22Rv1 (cell line): ENCODE results near the gene LARGE2.

Experiments used
- H3K27ac ChIP-seq: fragments of 450-650 bp; 2 replicates; pipeline ENCODE4 v1.5.1; 2017
- CTCF ChIP-seq: fragments of 450-650 bp; IDR thresholded peaks from 2 replicates; pipeline ENCODE4 v1.5.1; 2017; ENCODE audit warnings: mild to moderate bottlenecking
- ZFX ChIP-seq: fragments of 450-650 bp; IDR thresholded peaks from 2 replicates; pipeline ENCODE4 v1.6.1; 2017; ENCODE audit warnings: antibody characterized with exemption, borderline replicate concordance

LARGE2 gene

DNA sequence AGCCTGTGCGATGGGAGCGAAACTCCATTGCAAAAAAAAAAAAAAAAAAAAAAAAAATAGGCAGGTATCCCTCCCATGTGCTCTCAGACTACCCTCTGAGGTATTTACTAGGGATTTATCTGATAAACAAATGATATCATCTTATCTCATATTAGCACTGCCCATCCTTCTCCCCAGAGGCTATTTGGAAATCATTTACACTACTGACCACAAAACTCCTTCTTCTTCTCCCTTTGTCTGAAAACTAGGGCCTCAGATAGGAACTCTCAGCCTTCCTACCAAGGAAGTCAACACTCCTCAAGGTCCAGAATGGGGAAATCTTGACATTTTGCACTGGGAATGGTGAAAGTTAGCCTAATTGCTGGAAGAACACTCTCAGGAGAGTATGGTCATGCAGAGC is 46.4 kb downstream of the LARGE2 start:
- no peak for TF ChIP-seq ZFX
- TF ChIP-seq CTCF: no peak
- no peak overlapping the region for H3K27ac ChIP-seq

DNA sequence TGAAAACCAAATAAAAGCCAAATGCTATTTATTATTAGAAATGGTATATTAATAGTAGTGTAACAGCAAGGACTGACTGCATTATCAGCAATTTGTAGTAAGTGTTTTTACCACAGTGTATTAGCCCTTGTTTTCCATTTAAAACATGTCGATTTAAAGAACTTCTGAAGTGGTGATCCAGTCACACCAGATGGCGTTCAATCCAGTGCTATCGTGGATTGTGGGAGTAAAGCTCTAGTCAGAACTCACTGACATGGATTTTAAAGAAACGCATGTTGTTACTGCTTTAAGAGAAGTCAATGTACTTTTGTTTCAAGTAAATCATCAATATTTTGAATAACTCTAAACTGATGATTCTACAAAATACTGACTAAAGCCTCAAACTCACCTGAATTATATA is 51.1 kb downstream of the LARGE2 start:
- H3K27ac ChIP-seq: no peak overlapping the region
- TF ChIP-seq CTCF (no peak), ZFX (no peak)

DNA sequence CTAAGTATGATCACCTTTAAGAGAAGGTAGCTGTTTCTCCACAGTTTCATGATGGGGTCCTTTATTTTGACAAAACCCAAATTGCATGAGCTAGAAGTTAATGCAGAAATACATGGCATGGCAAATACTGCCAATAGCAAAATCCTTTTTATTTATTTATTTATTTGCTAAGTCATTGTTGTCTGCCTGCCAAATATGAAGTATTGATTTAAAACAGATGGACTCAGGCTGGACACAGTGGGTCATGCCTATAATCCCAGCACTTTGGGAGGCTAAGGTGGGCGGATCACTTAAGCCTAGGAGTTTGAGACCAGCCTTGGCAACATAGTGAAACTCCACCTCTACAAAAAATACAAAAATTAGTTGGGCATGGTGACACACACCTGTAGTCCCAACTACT is 52.4 kb downstream of the LARGE2 start:
- no peak for TF ChIP-seq CTCF
- TF ChIP-seq ZFX: no peak
- no peak overlapping the region for H3K27ac ChIP-seq
